ENCODE results near the gene CRNN.

The CRNN gene

GRCh38 chr1:152413909-152414308, at the start of gene CRNN:
Gene CRNN, minus strand, starts transcription at chr1:152414263. Its CDS starts 2,030 bp downstream, at chr1:152412233.
- no peak for DNase-seq (ENCODE audit: low read depth in 2 of 2)

GRCh38 chr1:152462636-152463035, 48.6 kb upstream of the CRNN start:
- no peak for DNase-seq (ENCODE audit: low read depth in 2 of 2)

DNA sequence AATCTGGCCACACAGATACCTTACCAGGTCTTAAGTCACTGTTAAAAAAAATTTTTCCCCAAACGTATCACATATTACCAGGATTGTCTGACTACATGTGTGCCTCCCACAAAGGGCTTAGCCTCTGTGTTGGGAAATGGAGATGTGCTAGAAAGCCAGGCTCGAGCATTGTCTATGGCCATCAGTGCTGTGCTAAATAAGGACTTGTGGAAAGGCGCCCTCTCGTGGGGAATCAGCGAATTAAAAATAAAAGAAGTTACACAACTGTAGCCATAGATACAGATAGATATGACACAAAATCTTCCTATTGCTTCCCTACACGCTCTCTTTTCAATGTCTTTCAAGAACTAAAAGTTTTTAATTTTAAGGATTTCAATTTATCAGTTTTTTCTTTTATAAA, 47.5 kb upstream of the CRNN start:
- peak in 1 of 2 experiments; percentile 6 for DNase-seq (ENCODE audit: low read depth in 2 of 2)

DNA sequence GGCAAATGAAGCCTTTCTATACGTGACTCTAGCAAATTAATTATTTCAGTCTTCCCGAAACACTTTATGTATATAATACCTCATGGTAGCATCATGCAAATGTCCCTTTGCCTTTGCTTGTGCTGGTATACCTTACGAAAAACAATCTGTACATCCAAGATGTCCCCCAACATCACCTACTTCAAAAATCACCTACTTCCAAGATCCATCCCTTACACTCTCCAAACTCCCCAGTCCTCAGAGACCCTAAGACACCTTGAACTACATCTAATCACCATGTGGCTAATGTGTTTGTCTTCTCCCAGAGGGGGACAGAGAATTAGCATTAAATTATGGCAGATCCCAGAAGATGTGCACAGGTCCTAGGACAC, 46.5 kb upstream of the CRNN start:
- DNase-seq (ENCODE audit: low read depth in 2 of 2): no peak

GRCh38 chr1:152459596-152460528, 45.8 kb upstream of the CRNN start:
- peak; percentile 10 to 20 for DNase-seq (ENCODE audit: low read depth in 2 of 2)

- peak; percentile 18 to 20 for DNase-seq (ENCODE audit: low read depth in 2 of 2)
Observed at GRCh38 chr1:152458384-152459185, 44.5 kb upstream of the CRNN start.

DNA sequence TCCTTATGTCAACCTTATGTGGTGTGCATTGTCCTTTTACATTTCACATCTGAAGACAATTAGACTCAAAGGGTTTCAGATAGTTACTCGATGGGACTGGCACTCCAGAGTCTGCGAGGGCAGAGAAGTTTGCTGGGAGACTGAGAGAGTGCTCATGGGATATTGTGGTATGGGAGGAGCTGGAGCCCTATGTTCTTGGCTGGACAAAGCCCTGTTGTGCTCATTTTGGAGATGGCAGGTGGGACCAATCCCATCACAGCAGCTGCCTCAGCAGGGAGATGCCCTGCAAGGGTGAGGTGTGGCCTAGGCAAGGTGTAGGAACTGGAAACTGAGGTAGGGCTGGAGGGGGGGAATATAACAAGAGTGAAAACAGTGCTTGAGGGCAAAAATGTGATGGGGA, 43.5 kb upstream of the CRNN start:
- DNase-seq (ENCODE audit: low read depth in 2 of 2): no peak

GRCh38 chr1:152457071-152457470, 43.0 kb upstream of the CRNN start:
- no peak for DNase-seq (ENCODE audit: low read depth in 2 of 2)

DNA sequence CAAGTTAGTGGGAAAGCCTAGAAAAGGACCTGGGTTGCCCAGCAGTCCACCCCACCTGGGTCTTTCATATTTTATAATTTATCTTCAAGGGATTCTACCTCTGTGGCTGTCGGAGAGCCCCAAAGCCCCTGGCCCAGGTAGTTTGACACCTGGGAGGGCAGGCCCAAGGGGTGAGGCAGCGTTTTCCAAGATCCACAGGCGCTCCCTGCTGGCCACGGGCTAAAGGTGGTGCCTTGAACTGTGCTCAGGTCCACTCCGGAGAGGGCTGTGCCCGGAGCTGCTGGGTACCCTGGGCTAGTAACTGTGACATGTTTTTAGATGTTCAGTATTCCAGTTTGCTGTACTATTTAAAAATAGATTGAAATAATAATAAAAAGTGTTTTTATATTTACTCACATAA, 37.2 kb upstream of the CRNN start:
- DNase-seq (ENCODE audit: low read depth in 2 of 2): no peak

- no peak for DNase-seq (ENCODE audit: low read depth in 2 of 2)
Observed at GRCh38 chr1:152449661-152450060, 35.6 kb upstream of the CRNN start.

GRCh38 chr1:152448496-152448895, 34.4 kb upstream of the CRNN start:
- DNase-seq (ENCODE audit: low read depth in 2 of 2): no peak

GRCh38 chr1:152448095-152448494, 34.0 kb upstream of the CRNN start:
- DNase-seq (ENCODE audit: low read depth in 2 of 2): no peak

DNA sequence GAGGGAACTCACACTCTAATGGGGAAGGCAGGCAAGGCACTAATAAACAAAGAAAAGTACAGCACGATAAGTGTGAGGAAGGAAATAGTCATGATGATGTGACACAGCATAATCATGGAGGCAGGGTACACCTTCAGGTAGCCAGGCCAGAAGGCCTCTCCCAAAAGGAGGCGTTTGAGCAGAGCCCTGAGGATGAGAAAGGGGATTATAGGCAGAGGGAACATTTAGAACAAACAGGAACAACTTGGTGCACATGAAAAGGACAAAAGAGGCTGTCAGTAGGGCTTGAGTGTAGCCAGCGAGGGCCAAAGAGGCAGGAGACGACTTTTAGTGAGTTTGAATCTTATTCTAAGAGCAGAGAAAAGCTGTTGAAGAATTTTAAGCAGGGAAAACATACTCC, 33.4 kb upstream of the CRNN start:
- DNase-seq (ENCODE audit: low read depth in 2 of 2): no peak

DNA sequence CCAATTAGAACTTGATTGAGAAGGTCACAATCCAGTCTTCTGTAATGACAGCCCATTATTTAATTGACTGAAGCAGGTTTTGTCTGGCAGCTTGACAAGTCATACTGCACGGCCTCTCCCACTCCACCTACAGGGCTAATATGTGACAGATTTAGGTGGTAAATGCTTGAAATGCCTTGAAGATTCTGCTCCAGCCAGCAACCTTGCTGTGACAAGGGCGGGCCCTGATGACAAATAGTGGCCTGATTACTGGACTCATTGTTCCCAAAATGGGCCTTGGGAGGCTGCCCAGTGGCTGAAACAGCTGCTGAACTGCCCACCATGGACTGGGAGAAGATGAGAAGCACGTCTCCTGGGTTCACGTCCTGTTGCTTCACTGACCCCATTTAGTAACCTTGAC, 30.0 kb upstream of the CRNN start:
- no peak for DNase-seq (ENCODE audit: low read depth in 2 of 2)

DNA sequence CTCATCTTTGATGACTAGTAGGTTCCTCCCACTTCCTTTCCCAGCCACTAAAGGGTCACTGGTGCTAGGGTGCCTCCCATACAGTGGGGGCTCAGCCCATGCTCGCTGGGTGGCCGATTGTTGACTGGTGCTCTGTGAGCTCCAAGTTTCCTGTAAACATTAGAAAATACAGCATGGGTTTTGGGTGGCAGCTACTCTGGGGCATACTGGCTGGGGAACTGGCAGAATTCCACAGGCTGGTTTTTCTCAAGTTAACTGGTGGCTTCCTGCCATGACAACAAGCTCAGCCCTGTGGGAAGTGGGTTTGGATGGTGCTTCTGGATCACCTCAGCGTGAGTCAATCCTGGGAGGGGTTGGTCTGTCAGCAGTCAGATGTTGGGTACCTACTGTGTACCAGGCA, 28.7 kb upstream of the CRNN start:
- no peak for DNase-seq (ENCODE audit: low read depth in 2 of 2)

GRCh38 chr1:152442301-152442700, 28.2 kb upstream of the CRNN start:
- no peak for DNase-seq (ENCODE audit: low read depth in 2 of 2)

DNA sequence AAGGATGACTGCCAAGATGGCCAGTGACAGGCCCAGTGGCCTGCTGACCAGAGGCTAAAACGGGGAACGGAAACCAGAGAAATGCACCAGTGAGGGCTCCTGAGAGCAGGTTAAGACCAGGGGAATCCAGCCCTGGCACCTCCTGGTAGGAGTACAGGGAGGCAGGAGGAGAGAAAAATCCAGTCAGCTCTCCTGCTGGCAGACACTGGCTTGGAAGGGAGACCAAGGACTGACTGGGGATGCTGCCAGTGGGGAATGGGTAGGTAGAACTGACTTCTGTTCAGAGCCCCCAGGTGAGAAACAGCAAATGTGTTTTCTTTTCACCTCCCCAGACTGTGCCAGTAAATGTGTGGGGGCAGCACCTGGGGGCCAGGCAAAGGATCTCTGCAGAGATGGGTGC, 27.7 kb upstream of the CRNN start:
- no peak for DNase-seq (ENCODE audit: low read depth in 2 of 2)

GRCh38 chr1:152440635-152441471, 26.8 kb upstream of the CRNN start:
- DNase-seq (ENCODE audit: low read depth in 2 of 2): peak; percentile 13 to 20

DNA sequence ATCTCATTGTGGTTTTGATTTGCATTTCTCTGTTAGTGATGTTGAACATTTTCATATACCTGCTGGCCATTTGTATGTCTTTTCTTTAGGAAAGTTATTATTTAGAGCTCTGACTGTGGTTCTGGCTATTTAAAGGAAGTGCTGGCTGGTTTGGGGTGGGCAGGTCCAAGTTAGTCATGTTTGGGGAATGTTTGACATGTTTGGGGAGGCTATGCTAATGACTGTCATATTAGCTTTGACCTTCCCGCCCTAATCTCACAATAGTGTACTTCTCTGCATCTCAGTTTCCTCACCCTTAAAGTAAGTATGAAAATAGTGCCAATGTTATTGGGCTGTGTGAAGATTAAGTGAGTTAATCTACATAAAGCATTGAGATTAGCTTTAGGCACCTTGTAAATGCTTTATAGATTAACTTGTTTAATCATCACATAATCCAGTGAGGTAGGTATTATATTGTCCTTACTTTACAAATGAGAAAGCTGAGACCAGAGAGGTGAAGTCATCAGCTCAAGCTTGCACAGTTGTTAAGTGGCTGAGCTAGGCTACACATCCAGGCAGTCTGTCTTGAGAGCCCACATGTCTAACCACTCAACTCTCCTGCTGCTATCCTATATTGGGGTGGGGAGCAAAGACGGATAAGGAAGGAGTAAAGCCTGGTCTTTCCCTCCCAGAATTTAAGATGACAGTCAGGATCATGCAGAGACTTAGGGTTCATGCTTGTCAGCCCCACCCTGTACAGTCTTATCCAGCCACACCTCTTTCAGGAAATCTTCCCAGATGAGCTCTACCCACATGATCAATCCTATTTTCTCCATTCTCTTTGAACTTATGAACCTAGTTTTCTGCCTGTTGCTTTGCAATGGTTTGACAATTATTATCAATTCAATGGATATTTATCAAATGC, 22.8 kb upstream of the CRNN start:
- DNase-seq (ENCODE audit: low read depth in 2 of 2): no peak

- no peak for DNase-seq (ENCODE audit: low read depth in 2 of 2)
Observed at GRCh38 chr1:152427458-152427857, 13.4 kb upstream of the CRNN start.

- DNase-seq (ENCODE audit: low read depth in 2 of 2): no peak
Observed at GRCh38 chr1:152426731-152427130, 12.7 kb upstream of the CRNN start.

Measured in fibroblast of skin of left quadriceps (primary cell).